Ascending aorta (tissue), 2 donors: ENCODE measurements around the gene MRFAP1. TPM values are rescaled to one million over a fixed set of nuclear protein-coding genes. Genes with fewer than 3 reads are reported as not detected.

Experiments used
- DNase-seq, 2 donors: peaks; one replicate each; pipeline ENCODE4 v3.0.0-alpha.2; 2019; ENCODE audit warnings: low spot score in 2 of 2
- H3K27ac ChIP-seq, 2 donors: fragments of 200-600 bp; sonication (generic); one replicate each; pipeline ENCODE4 v1.5.1; 2016 to 2017; ENCODE audit warnings: mild to moderate bottlenecking in 1 of 2
- H3K27me3 ChIP-seq: fragments of 200-600 bp; sonication (generic); one replicate; pipeline ENCODE4 v1.5.1; 2017
- H3K36me3 ChIP-seq, 2 donors: fragments of 200-600 bp; sonication (generic); one replicate each; pipeline ENCODE4 v1.5.1; 2016
- H3K4me1 ChIP-seq, 2 donors: fragments of 200-600 bp; sonication (generic); one replicate each; pipeline ENCODE4 v1.5.1; 2016 to 2017; ENCODE audit warnings: mild to moderate bottlenecking in 1 of 2
- H3K4me3 ChIP-seq, 2 donors: fragments of 200-600 bp; sonication (generic); one replicate each; pipeline ENCODE4 v1.5.1; 2016 to 2017; ENCODE audit warnings: mild to moderate bottlenecking in 1 of 2
- H3K9me3 ChIP-seq, 2 donors: fragments of 200-600 bp; sonication (generic); one replicate each; pipeline ENCODE4 v1.5.1; 2016
- CTCF ChIP-seq, 3 experiments: fragments of 200-600 bp in 2 of 3; fragments of 450-650 bp in 1 of 3; sonication (generic) in 2 of 3; IDR thresholded peaks; one replicate each; pipeline ENCODE4 v1.5.1; 2016 to 2019; ENCODE audit warnings: antibody characterized with exemption in 3 of 3, mild to moderate bottlenecking in 1 of 3, moderate library complexity in 1 of 3
- intact Hi-C: fragments of 100-400 bp; cut with DNase I; formaldehyde crosslinking; loops from one replicate; pipeline ENCODE4 v1.15.1; 2023
- total RNA-seq: library from RNA; depleted of rRNA; stranded (reverse); fragments of >200 nt; gene quantifications from one replicate; pipeline ENCODE4 v1.1.0, GENCODE V29; 2016

MRFAP1 gene
- total RNA-seq, 1 donor from 2014 or later: 109 TPM

GRCh38 chr4:6618386-6619115, 21.9 kb upstream of the MRFAP1 start:
- Histone ChIP-seq H3K27ac (no peak overlapping the region), H3K9me3 (no peaks in the 10 kb centered on the region), H3K4me1 (no peaks in the 10 kb centered on the region), H3K36me3 (peaks cover 54 to 73% of the 10 kb centered on the region in 2 donors), H3K27me3 (no peaks in the 10 kb centered on the region), H3K4me3 (no peak overlapping the region)
- intact Hi-C loops: no loop called here
- TF ChIP-seq CTCF (IDR thresholded peaks at IDR 0.05): no peak
- no peak for DNase-seq

- Histone ChIP-seq H3K4me3 (no peak overlapping the region), H3K9me3 (no peaks in the 10 kb centered on the region), H3K27me3 (no peaks in the 10 kb centered on the region), H3K4me1 (no peaks in the 10 kb centered on the region), H3K27ac (no peak overlapping the region), H3K36me3 (peaks cover 53 to 69% of the 10 kb centered on the region in 2 donors)
- TF ChIP-seq CTCF (IDR thresholded peaks at IDR 0.05): no peak
- intact Hi-C loops: no loop called here
- DNase-seq: no peak
Observed at GRCh38 chr4:6619116-6619465, 21.4 kb upstream of the MRFAP1 start.

- H3K36me3 ChIP-seq: peaks cover 47 to 64% of the 10 kb centered on the region in 2 donors
- no peak overlapping the region for H3K27ac ChIP-seq
- intact Hi-C loops: no loop called here
- TF ChIP-seq CTCF (IDR thresholded peaks at IDR 0.05): no peak
- no peak overlapping the region for H3K4me3 ChIP-seq
- no peaks in the 10 kb centered on the region for H3K27me3 ChIP-seq
- H3K4me1 ChIP-seq: no peaks in the 10 kb centered on the region
- H3K9me3 ChIP-seq: no peaks in the 10 kb centered on the region
- DNase-seq: no peak
Observed at GRCh38 chr4:6619466-6620255, 20.8 kb upstream of the MRFAP1 start.

- no peaks in the 10 kb centered on the region for H3K4me1 ChIP-seq
- intact Hi-C loops: no loop called here
- H3K27ac ChIP-seq: no peak overlapping the region
- H3K9me3 ChIP-seq: no peaks in the 10 kb centered on the region
- no peak for TF ChIP-seq CTCF (IDR thresholded peaks at IDR 0.05)
- no peak for DNase-seq
- H3K4me3 ChIP-seq: no peak overlapping the region
- no peaks in the 10 kb centered on the region for H3K27me3 ChIP-seq
- H3K36me3 ChIP-seq: peaks cover 42 to 58% of the 10 kb centered on the region in 2 donors
Observed at GRCh38 chr4:6620296-6620695, 20.2 kb upstream of the MRFAP1 start.

- no peak overlapping the region for H3K27ac ChIP-seq
- peaks cover 37 to 51% of the 10 kb centered on the region in 2 donors for H3K36me3 ChIP-seq
- H3K4me3 ChIP-seq: no peak overlapping the region
- no peak for DNase-seq
- H3K9me3 ChIP-seq: no peaks in the 10 kb centered on the region
- H3K27me3 ChIP-seq: no peaks in the 10 kb centered on the region
- H3K4me1 ChIP-seq: no peaks in the 10 kb centered on the region
- no peak for TF ChIP-seq CTCF (IDR thresholded peaks at IDR 0.05)
- intact Hi-C loops: no loop called here
Observed at GRCh38 chr4:6620891-6621555, 19.5 kb upstream of the MRFAP1 start.
